ENCODE results near the gene SAMMSON.

SAMMSON gene

DNA sequence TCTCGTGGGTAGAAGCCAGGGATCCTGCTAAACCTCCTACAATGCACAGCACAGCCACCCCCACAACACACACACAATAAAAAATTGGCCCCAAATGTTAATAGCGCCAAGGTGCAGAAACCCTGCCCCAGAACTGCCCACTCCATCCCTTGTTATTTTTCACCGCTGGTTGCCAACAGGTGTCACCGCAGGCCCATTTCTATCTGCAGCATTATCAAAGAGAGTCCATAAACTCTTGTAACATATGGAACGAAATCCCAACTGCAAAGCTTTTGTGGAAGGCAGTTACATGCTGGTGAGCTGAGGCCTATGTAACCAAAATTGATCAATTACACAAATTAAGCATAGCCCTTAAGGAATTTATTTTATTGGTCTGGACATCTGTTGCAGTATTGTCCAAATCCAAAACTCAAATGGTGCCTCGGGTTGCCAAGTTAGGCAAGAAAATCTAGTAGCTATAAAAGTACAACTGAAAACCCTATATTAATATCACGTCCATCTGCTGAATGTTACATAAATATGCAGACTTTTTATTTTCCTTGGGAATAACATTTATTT, 66.2 kb downstream of the SAMMSON start:
- TF ChIP-seq CTCF (IDR thresholded peaks at IDR 0.05; ENCODE audit: insufficient read depth, low read depth, low read length, missing control alignments): peak; percentile 32
- peak; percentile 3 for DNase-seq (ENCODE audit: low read depth)

GRCh38 chr3:70067860-70068521, 68.5 kb downstream of the SAMMSON start:
- no peak overlapping the region for H3K4me3 ChIP-seq (ENCODE audit: low read length)
- DNase-seq (ENCODE audit: low read depth): no peak
- TF ChIP-seq CTCF (IDR thresholded peaks at IDR 0.05; ENCODE audit: insufficient read depth, low read depth, low read length, missing control alignments): no peak

More for the DNA sequence above, 66.2 kb downstream of the SAMMSON start:
- no peak overlapping the region for H3K4me3 ChIP-seq (ENCODE audit: low read length)

DNA sequence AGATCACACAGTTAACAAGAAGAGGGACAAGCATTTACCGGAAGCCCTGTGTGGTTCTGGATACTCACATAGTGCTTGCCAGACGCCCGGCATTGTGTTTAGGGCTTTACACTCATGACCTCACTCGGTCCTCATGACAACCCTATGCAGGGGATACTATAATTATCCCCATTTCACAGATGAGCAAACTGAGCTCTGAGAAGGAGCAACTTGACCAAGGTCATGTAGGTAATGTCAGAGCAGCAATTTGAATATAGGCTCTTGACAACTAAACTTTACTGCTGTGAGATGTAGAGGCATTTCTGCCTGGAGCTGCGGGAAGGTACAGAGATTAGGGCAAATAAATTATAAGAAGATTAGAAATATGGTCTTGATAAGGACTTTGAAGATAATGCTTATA, 70.0 kb downstream of the SAMMSON start:
- no peak for TF ChIP-seq CTCF (IDR thresholded peaks at IDR 0.05; ENCODE audit: insufficient read depth, low read depth, low read length, missing control alignments)
- DNase-seq (ENCODE audit: low read depth): no peak
- H3K4me3 ChIP-seq (ENCODE audit: low read length): no peak overlapping the region

DNA sequence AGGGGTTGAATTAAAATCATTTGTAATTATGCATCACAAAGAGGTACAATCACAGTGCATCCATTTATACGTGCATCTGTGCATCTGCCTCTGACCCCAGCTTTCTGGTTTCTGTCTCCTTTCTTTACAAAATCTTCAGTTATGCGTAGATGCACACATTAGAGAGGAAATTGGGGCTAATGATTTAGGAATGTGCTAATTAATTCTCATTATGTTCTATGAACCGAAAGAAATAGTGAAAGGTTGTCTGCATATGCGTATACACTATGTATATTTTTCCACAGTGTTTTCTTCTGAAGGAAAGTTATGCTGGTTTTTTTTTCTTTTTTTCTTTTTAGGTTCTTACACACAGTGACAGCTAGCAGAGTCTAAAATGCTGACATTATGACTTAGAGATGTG, 71.6 kb downstream of the SAMMSON start:
- no peak for TF ChIP-seq CTCF (IDR thresholded peaks at IDR 0.05; ENCODE audit: insufficient read depth, low read depth, low read length, missing control alignments)
- H3K4me3 ChIP-seq (ENCODE audit: low read length): no peak overlapping the region
- DNase-seq (ENCODE audit: low read depth): no peak

- no peak for TF ChIP-seq CTCF (IDR thresholded peaks at IDR 0.05; ENCODE audit: insufficient read depth, low read depth, low read length, missing control alignments)
- DNase-seq (ENCODE audit: low read depth): no peak
- no peak overlapping the region for H3K4me3 ChIP-seq (ENCODE audit: low read length)
Observed at GRCh38 chr3:70072180-70072579, 72.6 kb downstream of the SAMMSON start.

DNA sequence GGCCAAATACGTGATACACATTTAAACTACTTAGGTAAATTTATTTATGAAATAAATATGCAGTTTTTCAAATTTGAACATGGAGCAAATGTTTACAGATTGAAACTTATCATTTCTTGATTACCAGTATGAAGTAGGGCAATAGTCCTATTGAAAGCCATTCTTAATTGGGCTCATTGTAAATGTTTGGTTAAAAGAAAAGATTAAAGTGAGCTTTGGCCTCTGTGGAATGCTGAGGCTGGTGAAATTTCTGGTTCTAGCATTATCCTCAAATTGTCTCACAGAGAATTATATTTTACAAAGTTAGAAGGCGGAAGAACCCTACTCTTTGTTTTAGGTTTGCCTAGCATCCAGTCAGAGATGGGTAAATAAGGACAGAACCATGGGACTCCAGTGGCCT, 73.2 kb downstream of the SAMMSON start:
- no peak for DNase-seq (ENCODE audit: low read depth)
- H3K4me3 ChIP-seq (ENCODE audit: low read length): no peak overlapping the region
- no peak for TF ChIP-seq CTCF (IDR thresholded peaks at IDR 0.05; ENCODE audit: insufficient read depth, low read depth, low read length, missing control alignments)

DNA sequence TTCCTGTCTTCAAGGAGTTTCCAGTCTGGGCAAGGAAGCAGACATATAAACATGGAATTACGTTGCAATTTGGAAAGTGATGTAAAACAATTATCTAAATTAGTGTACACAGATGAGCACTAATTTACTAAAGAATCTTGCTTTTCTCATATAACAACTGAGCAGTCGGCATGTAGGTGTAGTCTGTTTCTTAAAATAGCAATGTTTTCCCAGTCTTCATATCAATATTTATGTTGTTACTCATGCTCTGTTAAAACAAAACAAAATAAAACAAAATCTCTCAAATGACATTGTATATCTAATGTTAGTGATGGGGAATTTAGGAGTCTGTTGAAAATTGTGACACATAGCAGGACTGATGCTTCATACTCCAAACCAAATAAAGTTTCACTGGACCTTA, 75.6 kb downstream of the SAMMSON start:
- TF ChIP-seq CTCF (IDR thresholded peaks at IDR 0.05; ENCODE audit: insufficient read depth, low read depth, low read length, missing control alignments): no peak
- no peak overlapping the region for H3K4me3 ChIP-seq (ENCODE audit: low read length)
- no peak for DNase-seq (ENCODE audit: low read depth)

Measured in epithelial cell of esophagus (primary cell).